K562 (cell line): Measurements from ENCODE around the gene PRKAG2. TPM values are rescaled to one million over a fixed set of nuclear protein-coding genes. Genes with fewer than 3 reads are reported as not detected.

Experiments used
- E2F1 ChIP-seq: sonication (generic); formaldehyde crosslinking; IDR thresholded peaks from 2 replicates; pipeline ENCODE4 v1.8.1; 2023; ENCODE audit warnings: mild to moderate bottlenecking, missing genetic modification reagents, moderate library complexity
- ILK ChIP-seq: fragments of 450-650 bp; IDR thresholded peaks from 2 replicates; pipeline ENCODE4 v1.6.1; 2016; ENCODE audit warnings: missing genetic modification characterization, low read depth, mild to moderate bottlenecking, missing compliant biosample characterization, moderate library complexity, borderline replicate concordance
- MEIS2 ChIP-seq: fragments of 450-650 bp; IDR thresholded peaks from 2 replicates; pipeline ENCODE4 v1.6.1; 2014; ENCODE audit warnings: mild to moderate bottlenecking; ENCODE audit not compliant: partially characterized antibody
- NBN ChIP-seq: fragments of 450-650 bp; IDR thresholded peaks from 2 replicates; pipeline ENCODE4 v1.6.1; 2016; ENCODE audit warnings: low read depth, mild to moderate bottlenecking
- NRF1 ChIP-seq, 2 experiments: fragments of 450-650 bp; IDR thresholded peaks in 1 of 2; conservative IDR thresholded peaks in 1 of 2; 2 replicates each; pipeline ENCODE4 v1.6.1; 2014; ENCODE audit warnings: mild to moderate bottlenecking in 2 of 2
- POLR2AphosphoS5 ChIP-seq: IDR thresholded peaks from 2 replicates; pipeline ENCODE4 v1.6.1; 2011; ENCODE audit warnings: mild to moderate bottlenecking, low read depth, low read length, moderate library complexity; ENCODE audit not compliant: control insufficient read depth, insufficient read depth
- RB1 ChIP-seq: fragments of 450-650 bp; IDR thresholded peaks from 2 replicates; pipeline ENCODE4 v1.6.1; 2017; ENCODE audit warnings: low read depth, mild to moderate bottlenecking
- SMARCC2 ChIP-seq: fragments of 450-650 bp; IDR thresholded peaks from 2 replicates; pipeline ENCODE4 v1.6.1; 2017; ENCODE audit warnings: antibody characterized with exemption, moderate library complexity, mild to moderate bottlenecking, low read depth
- TCF3 ChIP-seq: sonication (generic); formaldehyde crosslinking; IDR thresholded peaks from 2 replicates; pipeline ENCODE4 v1.4.0; 2020; ENCODE audit warnings: mild to moderate bottlenecking, missing genetic modification reagents
- ZBTB49 ChIP-seq: sonication (generic); formaldehyde crosslinking; IDR thresholded peaks from 2 replicates; pipeline ENCODE4 v1.8.0; 2022; ENCODE audit warnings: missing genetic modification reagents, mild to moderate bottlenecking, borderline replicate concordance
- ZNF41 ChIP-seq: fragments of 250-450 bp; sonication (Bioruptor Pico); conservative IDR thresholded peaks from 2 replicates; pipeline ENCODE4 v1.4.0; 2020; ENCODE audit warnings: mild to moderate bottlenecking
- polyA plus RNA-seq, 8 experiments: library from polyadenylated mRNA; depleted of rRNA in 4 of 8; stranded (reverse) in 5 of 8; unstranded in 3 of 8; fragments of >200 nt; fragmentation: Nextera tagmentation in 2 of 8; fragmentation: Illumina TruSeq in 1 of 8; extraction: Ambion mirVana in 2 of 8; extraction: Trizol in 1 of 8; gene quantifications; 2 replicates each; pipeline versions ENCODE4 v1.2.1 to v1.2.3, GENCODE V29; 2011 to 2014; ENCODE audit warnings: inconsistent platforms in 1 of 8, missing spikeins in 1 of 8
- total RNA-seq, 7 experiments: library from RNA; depleted of rRNA in 6 of 7; stranded (reverse); fragments of >200 nt in 6 of 7; fragmentation: Illumina TruSeq in 2 of 7; extraction: Trizol in 2 of 7; gene quantifications; 2 replicates each; pipeline versions ENCODE4 v1.2.1 to v1.2.3, GENCODE V29; 2011 to 2021; ENCODE audit warnings: low replicate concordance in 1 of 7
- TF ChIP-seq, protein P1 (sequence below): sonication (generic); formaldehyde crosslinking; IDR thresholded peaks from 2 replicates; pipeline ENCODE4 v1.8.1; 2023; ENCODE audit warnings: mild to moderate bottlenecking, missing genetic modification reagents
- TF ChIP-seq, protein P2 (sequence below): fragments of 250-450 bp; sonication (Bioruptor Pico); IDR thresholded peaks from 2 replicates; pipeline ENCODE4 v1.4.0; 2020

The PRKAG2 gene
- total and polyA plus RNA-seq, 9 of the 15 experiments (the other 6 are each of a cell fraction or from before 2014, with no cell fraction given): 0.99 to 5.6 (median 3.3) TPM

GRCh38 chr7:151631953-151632749 lies 244.8 kb downstream of the PRKAG2 start (continued):
- TF ChIP-seq, protein P1, sequence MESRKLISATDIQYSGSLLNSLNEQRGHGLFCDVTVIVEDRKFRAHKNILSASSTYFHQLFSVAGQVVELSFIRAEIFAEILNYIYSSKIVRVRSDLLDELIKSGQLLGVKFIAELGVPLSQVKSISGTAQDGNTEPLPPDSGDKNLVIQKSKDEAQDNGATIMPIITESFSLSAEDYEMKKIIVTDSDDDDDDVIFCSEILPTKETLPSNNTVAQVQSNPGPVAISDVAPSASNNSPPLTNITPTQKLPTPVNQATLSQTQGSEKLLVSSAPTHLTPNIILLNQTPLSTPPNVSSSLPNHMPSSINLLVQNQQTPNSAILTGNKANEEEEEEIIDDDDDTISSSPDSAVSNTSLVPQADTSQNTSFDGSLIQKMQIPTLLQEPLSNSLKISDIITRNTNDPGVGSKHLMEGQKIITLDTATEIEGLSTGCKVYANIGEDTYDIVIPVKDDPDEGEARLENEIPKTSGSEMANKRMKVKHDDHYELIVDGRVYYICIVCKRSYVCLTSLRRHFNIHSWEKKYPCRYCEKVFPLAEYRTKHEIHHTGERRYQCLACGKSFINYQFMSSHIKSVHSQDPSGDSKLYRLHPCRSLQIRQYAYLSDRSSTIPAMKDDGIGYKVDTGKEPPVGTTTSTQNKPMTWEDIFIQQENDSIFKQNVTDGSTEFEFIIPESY (CRISPR knock-in tag): no peak
- TF ChIP-seq TCF3 (CRISPR knock-in tag) (no peak), NRF1 (conservative IDR thresholded peaks at IDR 0.05 in 1 of 2, IDR thresholded peaks at IDR 0.05 in 1 of 2) (peak; percentile 55 to 67; a peak in 2 of 4 replicates), NBN (no peak), ZBTB49 (CRISPR knock-in tag) (no peak), ZNF41 (CRISPR knock-in tag) (no peak), SMARCC2 (no peak), E2F1 (CRISPR knock-in tag) (no peak), POLR2AphosphoS5 (no peak), ILK (tag) (no peak), RB1 (peak; percentile 91), MEIS2 (no peak)
- TF ChIP-seq, protein P2, sequence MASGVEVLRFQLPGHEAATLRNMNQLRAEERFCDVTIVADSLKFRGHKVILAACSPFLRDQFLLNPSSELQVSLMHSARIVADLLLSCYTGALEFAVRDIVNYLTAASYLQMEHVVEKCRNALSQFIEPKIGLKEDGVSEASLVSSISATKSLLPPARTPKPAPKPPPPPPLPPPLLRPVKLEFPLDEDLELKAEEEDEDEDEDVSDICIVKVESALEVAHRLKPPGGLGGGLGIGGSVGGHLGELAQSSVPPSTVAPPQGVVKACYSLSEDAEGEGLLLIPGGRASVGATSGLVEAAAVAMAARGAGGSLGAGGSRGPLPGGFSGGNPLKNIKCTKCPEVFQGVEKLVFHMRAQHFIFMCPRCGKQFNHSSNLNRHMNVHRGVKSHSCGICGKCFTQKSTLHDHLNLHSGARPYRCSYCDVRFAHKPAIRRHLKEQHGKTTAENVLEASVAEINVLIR (CRISPR knock-in tag): no peak
